Measurements from ENCODE around the gene SLC35F1. TPM values are rescaled to one million over a fixed set of nuclear protein-coding genes. Genes with fewer than 3 reads are reported as not detected.
A peak's percentile ranks its signal among the peaks of the same experiment; 100 is the strongest.

SLC35F1 gene
- total and polyA plus RNA-seq, 7 donors = 0.04 to 0.32 (median 0.14) TPM; not detected in 1

DNA sequence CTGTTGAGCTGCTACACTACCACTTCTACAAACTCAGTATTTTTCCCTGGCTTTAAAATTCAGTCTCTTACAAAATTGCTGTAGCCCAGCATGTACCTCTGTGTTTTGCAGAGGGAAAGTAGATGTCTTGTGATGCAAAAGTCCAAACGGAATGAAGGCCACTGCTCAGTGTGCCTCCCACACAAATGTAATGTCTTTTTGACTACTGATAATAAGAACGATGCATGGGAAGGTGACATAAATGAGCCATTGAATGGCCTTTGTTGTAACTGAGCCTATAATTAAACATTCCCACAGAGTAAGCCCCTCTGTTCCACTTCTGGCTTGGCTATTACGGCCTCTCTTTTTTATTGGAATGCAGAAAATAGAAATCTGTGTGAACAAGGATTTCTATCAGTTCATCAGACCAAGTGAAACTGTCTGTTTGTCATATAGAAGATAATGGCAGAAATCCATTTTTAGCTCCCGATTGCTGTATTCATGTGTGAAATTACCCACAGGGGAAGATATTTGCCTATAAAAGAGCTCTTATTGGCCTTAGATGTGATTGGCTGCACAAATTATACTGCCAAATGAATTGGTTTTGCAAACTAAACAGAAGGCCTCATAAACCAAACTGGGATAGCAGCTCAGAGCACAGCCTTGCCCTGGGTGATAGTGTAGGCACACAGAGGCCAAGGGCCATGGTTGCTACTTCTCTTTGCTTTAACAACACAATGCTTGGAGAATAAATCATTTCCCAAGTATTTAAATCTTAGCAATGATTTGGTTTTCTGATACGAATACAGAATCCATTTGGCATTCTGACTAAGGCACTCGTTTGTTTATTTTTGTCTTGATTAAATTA lies 399.6 kb downstream of the SLC35F1 start:
- TF ChIP-seq, protein P1, sequence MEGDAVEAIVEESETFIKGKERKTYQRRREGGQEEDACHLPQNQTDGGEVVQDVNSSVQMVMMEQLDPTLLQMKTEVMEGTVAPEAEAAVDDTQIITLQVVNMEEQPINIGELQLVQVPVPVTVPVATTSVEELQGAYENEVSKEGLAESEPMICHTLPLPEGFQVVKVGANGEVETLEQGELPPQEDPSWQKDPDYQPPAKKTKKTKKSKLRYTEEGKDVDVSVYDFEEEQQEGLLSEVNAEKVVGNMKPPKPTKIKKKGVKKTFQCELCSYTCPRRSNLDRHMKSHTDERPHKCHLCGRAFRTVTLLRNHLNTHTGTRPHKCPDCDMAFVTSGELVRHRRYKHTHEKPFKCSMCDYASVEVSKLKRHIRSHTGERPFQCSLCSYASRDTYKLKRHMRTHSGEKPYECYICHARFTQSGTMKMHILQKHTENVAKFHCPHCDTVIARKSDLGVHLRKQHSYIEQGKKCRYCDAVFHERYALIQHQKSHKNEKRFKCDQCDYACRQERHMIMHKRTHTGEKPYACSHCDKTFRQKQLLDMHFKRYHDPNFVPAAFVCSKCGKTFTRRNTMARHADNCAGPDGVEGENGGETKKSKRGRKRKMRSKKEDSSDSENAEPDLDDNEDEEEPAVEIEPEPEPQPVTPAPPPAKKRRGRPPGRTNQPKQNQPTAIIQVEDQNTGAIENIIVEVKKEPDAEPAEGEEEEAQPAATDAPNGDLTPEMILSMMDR (IDR thresholded peaks at IDR 0.05) = no peak
- Histone ChIP-seq H3K27ac (no peak overlapping the region), H3K36me3 (ENCODE audit: insufficient read depth in 1 of 2, low read depth in 1 of 2) (no peaks in the 10 kb centered on the region), H3K9me3 (no peaks in the 10 kb centered on the region), H3K4me1 (peaks cover 19% of the 10 kb centered on the region), H3K4me3 (no peak overlapping the region), H3K27me3 (ENCODE audit: insufficient read depth in 3 of 3, low read length in 2 of 3) (no peaks in the 10 kb centered on the region)
- WGBS, 3 donors = 60 to 70% (median 64%) methylated on average over 6 of the region's 6 CpGs
- intact Hi-C loops (cut with DNase I) = no loop called here
- DNase-seq (no peak), ATAC-seq (no peak)

DNA sequence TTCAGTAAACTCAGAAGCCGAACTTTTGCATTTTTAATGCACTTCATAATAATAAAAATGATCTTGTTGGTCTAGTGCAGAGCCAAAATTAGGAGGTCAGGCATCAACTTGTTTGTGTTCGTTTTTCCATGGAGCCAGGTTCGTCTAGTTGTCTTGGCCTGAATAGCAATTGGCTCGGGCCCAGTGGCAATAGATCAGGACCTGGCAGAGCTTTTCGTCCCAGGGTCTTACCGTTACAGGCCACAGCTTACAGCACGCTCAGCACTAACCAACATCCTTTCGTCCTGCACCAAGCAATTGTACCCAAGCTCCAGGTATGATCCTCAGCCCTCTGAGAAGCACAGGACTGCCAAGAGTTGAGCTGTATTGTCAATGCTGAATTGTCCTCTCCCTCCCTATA lies 400.5 kb downstream of the SLC35F1 start:
- 21 to 29% (median 21%) methylated on average over 8 of the region's 8 CpGs for WGBS, 3 donors
- Histone ChIP-seq H3K27ac (peak overlapping the region; percentile 3), H3K36me3 (ENCODE audit: insufficient read depth in 1 of 2, low read depth in 1 of 2) (no peaks in the 10 kb centered on the region), H3K4me1 (peaks cover 19% of the 10 kb centered on the region), H3K4me3 (no peak overlapping the region), H3K27me3 (ENCODE audit: insufficient read depth in 3 of 3, low read length in 2 of 3) (no peaks in the 10 kb centered on the region), H3K9me3 (no peaks in the 10 kb centered on the region)
- intact Hi-C loops (cut with DNase I) = no loop called here
- no peak for DNase-seq
- TF ChIP-seq, protein P1 (IDR thresholded peaks at IDR 0.05) = no peak
- peak in 1 of 4 donors; percentile 29 for ATAC-seq

DNA sequence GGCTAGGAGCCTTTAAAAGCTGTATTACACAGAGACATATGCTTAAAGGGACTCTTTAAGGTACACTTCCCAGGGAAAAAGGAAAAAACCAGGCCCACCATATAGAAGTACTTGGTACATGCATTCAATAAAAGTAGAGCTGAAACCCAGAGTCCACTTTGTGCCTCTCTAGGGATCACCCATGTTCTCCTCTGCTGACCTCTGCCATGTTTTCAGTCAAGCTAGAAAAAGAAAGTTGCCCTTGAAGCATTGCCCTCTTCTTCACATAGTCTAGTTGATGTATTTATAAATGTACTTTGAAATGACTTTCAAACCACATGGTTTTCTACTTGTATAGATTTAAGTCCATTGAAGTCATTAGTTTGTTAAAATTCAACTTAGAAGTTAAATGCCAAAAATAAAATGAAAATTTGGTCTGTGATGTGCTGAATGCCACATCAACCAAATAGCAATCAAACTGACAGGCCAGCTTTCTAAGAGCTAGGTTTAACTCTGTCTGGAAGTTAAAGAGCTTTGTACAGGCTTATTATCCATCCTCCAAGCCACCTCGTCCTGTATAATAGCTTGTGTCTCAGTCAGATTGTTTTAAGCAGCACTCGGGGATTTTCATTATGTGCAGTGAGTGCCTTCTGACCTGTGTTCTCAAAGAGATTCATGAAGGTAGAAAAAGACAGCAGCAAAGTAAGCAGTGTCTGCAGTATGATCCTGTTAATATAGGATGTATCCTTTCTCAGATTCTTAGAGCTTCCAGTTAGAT lies 402.5 kb downstream of the SLC35F1 start:
- ATAC-seq = no peak

DNA sequence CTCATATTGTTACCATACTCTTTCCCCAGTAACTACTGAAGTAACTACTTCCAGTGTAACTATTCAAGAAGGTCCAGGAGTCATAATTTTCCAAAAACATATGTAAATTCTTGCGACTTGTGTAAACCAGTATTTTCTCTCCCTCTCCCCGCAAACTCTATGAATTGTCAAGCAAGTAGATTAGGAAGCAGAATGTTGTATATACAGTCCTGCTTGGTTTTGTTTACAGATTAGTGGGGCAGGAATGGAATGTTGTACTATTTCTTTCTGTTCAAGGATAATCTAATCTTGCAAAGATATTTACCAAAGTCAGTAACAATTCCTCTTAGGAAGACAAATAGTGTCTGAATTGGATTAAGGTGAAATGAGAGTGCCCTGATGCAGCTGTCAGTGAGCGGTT lies 406.1 kb downstream of the SLC35F1 start:
- intact Hi-C loops (cut with DNase I) = no loop called here
- no peak for ATAC-seq
- Histone ChIP-seq H3K4me1 (peaks cover 3% of the 10 kb centered on the region), H3K27me3 (ENCODE audit: insufficient read depth in 3 of 3, low read length in 2 of 3) (no peaks in the 10 kb centered on the region), H3K27ac (no peak overlapping the region), H3K9me3 (no peaks in the 10 kb centered on the region), H3K36me3 (ENCODE audit: insufficient read depth in 1 of 2, low read depth in 1 of 2) (no peaks in the 10 kb centered on the region), H3K4me3 (no peak overlapping the region)
- no peak for DNase-seq
- 90 to 94% (median 92%) methylated on average over 3 of the region's 3 CpGs for WGBS, 3 donors
- TF ChIP-seq, protein P1 (IDR thresholded peaks at IDR 0.05) = no peak

More for the DNA sequence above, 402.5 kb downstream of the SLC35F1 start:
- intact Hi-C loops (cut with DNase I) = no loop called here
- DNase-seq = no peak
- H3K27ac ChIP-seq = no peak overlapping the region
- H3K4me3 ChIP-seq = no peak overlapping the region
- no peaks in the 10 kb centered on the region for H3K36me3 ChIP-seq (ENCODE audit: insufficient read depth in 1 of 2, low read depth in 1 of 2)
- H3K9me3 ChIP-seq = no peaks in the 10 kb centered on the region
- H3K27me3 ChIP-seq (ENCODE audit: insufficient read depth in 3 of 3, low read length in 2 of 3) = no peaks in the 10 kb centered on the region
- TF ChIP-seq, protein P1 (IDR thresholded peaks at IDR 0.05) = no peak
- WGBS, 3 donors = 66 to 83% (median 75%) methylated on average over 2 of the region's 2 CpGs
- H3K4me1 ChIP-seq = peaks cover 19% of the 10 kb centered on the region
